ENCODE data around the gene VEPH1.

Gene VEPH1

DNA sequence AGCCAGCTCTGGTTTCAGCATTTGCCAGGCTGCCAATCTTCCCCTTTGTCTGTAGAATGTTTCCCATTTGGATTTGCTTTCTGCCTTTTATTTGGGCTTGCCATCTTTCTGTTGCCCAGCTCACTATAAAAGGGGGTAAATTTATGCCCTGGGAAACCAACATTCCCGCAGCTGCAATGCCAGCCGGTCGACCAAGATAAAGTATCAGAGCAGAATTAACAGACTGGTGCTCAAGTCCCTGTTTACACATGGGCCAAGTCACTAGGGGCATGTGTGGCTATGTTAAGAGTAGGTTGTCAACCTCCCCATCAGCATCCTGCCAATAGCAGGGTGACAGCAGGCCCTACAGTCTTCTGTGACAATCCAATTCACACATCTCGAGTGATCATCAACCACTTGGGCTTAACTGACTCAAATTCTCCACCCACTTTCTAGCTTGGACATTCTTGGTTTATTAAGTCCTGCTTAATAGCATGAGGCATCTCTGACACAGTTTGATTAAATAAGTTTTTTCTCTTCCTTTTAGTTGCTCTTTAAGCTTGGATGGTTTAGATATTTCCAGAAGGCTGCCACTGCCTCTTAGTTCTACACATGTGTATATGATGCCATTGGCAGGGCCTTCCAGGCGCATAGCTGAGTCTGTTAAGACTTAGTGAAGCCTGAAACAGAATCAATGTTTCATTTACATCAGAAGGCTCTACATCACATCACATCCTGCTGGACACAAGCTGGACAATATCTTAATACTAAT, 24.1 kb upstream of the VEPH1 start:
- FAIRE-seq (no peak), DNase-seq (ENCODE audit: insufficient read length, low spot score) (no peak)
- TF ChIP-seq SPI1 (IDR thresholded peaks at IDR 0.05; ENCODE audit: low read depth, low read length), result no peak

DNA sequence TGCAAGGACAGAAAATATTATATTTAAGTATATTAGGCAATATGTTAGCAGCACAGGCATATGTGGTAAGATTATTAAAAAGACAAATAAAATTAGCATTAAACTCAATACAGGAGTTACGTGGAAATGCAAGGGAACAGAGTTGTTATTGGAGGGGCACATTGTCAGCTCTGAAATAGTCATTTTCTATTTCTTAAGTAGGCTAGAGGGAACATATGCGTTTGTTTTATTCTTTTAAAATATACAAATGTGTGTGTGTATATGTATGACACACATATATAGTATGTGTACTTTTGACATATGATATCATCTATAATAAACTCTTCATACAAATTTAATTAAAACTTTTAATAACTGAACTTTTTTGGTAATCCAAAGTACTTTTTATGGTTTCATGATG, 22.8 kb upstream of the VEPH1 start:
- TF ChIP-seq POLR2A (IDR thresholded peaks at IDR 0.05; ENCODE audit: low read depth, low read length) (no peak), SPI1 (IDR thresholded peaks at IDR 0.05; ENCODE audit: low read depth, low read length) (no peak), TAF1 (IDR thresholded peaks at IDR 0.05; ENCODE audit: low read depth, low read length) (no peak), POU2F2 (IDR thresholded peaks at IDR 0.05; ENCODE audit: low read depth, low read length) (no peak), POLR2AphosphoS5 (IDR thresholded peaks at IDR 0.05; ENCODE audit: low read depth, low read length) (no peak)
- DNase-seq (ENCODE audit: insufficient read length, low spot score), result no peak
- no peak for FAIRE-seq

DNA sequence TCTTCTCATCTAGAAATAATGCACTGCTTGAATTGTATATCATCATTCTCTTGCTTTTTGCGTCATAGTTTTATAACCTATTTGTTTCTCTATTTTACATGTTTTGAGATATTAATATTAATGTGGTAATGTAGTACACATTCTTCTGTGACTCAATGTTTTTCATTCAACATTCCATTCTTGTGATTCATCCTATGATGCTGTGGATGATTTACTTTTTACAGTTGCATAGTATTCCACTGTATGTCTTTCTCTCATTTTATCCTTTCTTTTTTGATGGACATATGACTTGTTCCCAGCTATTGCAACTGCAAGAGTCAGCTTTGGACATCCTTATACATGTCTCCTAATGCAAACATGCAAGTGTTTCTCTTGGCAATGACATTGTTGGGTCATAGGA, 20.6 kb upstream of the VEPH1 start:
- TF ChIP-seq POLR2A (IDR thresholded peaks at IDR 0.05; ENCODE audit: low read depth, low read length) (no peak), PAX5 (IDR thresholded peaks at IDR 0.05; ENCODE audit: insufficient read depth, low read length, severe bottlenecking) (no peak), TAF1 (IDR thresholded peaks at IDR 0.05; ENCODE audit: low read depth, low read length) (no peak), POU2F2 (IDR thresholded peaks at IDR 0.05; ENCODE audit: low read depth, low read length) (no peak), SPI1 (IDR thresholded peaks at IDR 0.05; ENCODE audit: low read depth, low read length) (no peak), POLR2AphosphoS5 (IDR thresholded peaks at IDR 0.05; ENCODE audit: low read depth, low read length) (no peak)
- FAIRE-seq (no peak), DNase-seq (ENCODE audit: insufficient read length, low spot score) (no peak)

DNA sequence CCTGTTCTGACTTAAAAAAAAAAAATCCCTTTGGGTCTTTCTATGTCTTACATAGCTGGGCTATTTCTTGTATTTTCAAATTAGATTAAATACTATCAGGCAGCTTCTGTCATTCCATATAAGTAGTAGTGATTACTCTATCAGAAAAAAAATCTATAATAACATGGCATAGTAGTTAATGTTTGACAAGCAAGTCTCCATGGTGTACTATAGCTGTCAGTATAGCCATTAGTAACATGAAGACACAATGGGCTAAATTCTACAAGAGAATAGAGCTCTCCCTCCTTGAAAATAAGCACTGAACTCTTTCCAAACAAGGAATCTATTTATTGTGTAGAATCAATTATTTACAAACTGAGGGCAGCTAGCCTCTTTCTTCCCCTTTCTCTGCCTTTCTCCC, 19.4 kb upstream of the VEPH1 start:
- no peak for TF ChIP-seq POLR2A (IDR thresholded peaks at IDR 0.05; ENCODE audit: low read depth, low read length)
- no peak for TF ChIP-seq TAF1 (IDR thresholded peaks at IDR 0.05; ENCODE audit: low read depth, low read length)
- TF ChIP-seq POU2F2 (IDR thresholded peaks at IDR 0.05; ENCODE audit: low read depth, low read length), result no peak
- no peak for TF ChIP-seq POLR2AphosphoS5 (IDR thresholded peaks at IDR 0.05; ENCODE audit: low read depth, low read length)
- TF ChIP-seq PAX5 (IDR thresholded peaks at IDR 0.05; ENCODE audit: insufficient read depth, low read length, severe bottlenecking), result no peak
- no peak for TF ChIP-seq SPI1 (IDR thresholded peaks at IDR 0.05; ENCODE audit: low read depth, low read length)
- DNase-seq (ENCODE audit: insufficient read length, low spot score), result no peak
- FAIRE-seq, result no peak

DNA sequence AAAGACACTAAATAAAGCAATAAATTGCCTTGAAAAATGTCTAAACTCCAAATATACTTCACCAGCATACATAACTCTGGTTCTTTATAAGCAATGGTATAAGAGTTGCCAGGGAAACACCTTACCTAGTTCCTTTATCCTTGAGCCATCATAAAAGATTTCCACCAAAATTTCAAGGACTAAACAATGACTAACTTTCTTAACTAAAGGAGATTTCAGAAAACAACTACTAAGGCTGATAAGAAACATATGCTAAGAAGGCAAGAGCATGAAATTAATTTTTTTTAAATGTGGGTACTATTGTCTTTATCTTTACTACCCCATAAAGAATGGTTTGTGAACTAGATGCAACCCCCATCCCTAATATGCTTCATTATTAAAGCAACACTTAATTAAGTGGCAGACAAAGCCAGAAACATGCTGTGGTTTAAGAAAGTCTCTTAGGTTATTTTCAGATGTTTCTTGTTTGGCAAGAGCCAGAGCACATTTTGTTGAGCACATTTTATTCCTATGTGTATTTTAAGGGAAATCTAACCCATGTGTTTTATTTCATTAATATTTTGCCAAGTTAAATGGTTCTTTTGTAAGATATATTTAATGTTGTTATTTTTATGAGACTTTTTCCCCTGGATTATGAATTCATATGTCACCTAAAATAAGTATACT, 17.4 kb upstream of the VEPH1 start:
- TF ChIP-seq TAF1 (IDR thresholded peaks at IDR 0.05; ENCODE audit: low read depth, low read length), result no peak
- TF ChIP-seq POLR2A (IDR thresholded peaks at IDR 0.05; ENCODE audit: low read depth, low read length), result no peak
- no peak for TF ChIP-seq POLR2AphosphoS5 (IDR thresholded peaks at IDR 0.05; ENCODE audit: low read depth, low read length)
- TF ChIP-seq POU2F2 (IDR thresholded peaks at IDR 0.05; ENCODE audit: low read depth, low read length), result no peak
- TF ChIP-seq PAX5 (IDR thresholded peaks at IDR 0.05; ENCODE audit: insufficient read depth, low read length, severe bottlenecking), result no peak
- no peak for TF ChIP-seq SPI1 (IDR thresholded peaks at IDR 0.05; ENCODE audit: low read depth, low read length)
- no peak for FAIRE-seq
- DNase-seq (ENCODE audit: insufficient read length, low spot score), result no peak

DNA sequence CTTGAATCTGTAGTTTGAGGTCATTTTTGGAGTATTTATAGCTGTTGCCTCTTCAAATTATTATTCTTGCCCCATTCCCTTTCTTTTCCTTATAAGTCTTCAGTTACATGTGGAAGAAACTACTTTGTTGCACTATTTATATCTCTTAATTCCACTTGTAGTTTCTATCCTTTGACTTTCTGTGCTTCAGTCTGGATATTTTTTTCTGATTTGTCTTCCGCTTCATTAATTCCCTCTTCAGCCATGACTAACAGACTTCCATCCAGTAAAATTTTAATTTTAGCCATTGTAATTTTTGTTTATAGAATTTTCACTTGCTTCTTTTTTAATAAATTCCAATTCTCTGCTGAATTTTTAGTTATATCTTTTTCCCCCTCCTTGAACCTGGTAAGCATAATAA, 15.7 kb upstream of the VEPH1 start:
- TF ChIP-seq TAF1 (IDR thresholded peaks at IDR 0.05; ENCODE audit: low read depth, low read length) (no peak), POLR2A (IDR thresholded peaks at IDR 0.05; ENCODE audit: low read depth, low read length) (no peak), PAX5 (IDR thresholded peaks at IDR 0.05; ENCODE audit: insufficient read depth, low read length, severe bottlenecking) (no peak)
- no peak for DNase-seq (ENCODE audit: insufficient read length, low spot score)
- no peak for FAIRE-seq

DNA sequence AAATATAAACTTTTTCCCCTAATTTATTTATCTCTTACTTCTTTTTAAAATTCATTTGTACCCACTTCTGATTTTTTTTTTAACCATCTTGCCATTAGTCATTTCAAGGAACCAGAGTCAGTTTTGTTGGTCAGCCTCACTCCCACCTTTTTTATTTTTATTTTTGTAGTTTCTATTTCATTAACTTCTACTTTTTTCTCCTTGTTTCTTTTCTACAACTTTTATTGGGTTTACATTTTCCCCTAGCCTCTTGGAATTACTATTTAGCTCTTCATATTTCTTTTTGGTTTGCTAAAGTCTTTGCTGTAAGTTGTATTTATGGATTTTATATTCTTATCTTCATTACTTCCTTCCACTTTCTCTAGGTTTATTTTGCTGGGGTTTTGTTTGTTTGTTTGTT, 13.7 kb upstream of the VEPH1 start:
- TF ChIP-seq POU2F2 (IDR thresholded peaks at IDR 0.05; ENCODE audit: low read depth, low read length) (no peak), PAX5 (IDR thresholded peaks at IDR 0.05; ENCODE audit: insufficient read depth, low read length, severe bottlenecking) (no peak), POLR2AphosphoS5 (IDR thresholded peaks at IDR 0.05; ENCODE audit: low read depth, low read length) (no peak), TAF1 (IDR thresholded peaks at IDR 0.05; ENCODE audit: low read depth, low read length) (no peak), SPI1 (IDR thresholded peaks at IDR 0.05; ENCODE audit: low read depth, low read length) (no peak)
- DNase-seq (ENCODE audit: insufficient read length, low spot score) (no peak), FAIRE-seq (no peak)

DNA sequence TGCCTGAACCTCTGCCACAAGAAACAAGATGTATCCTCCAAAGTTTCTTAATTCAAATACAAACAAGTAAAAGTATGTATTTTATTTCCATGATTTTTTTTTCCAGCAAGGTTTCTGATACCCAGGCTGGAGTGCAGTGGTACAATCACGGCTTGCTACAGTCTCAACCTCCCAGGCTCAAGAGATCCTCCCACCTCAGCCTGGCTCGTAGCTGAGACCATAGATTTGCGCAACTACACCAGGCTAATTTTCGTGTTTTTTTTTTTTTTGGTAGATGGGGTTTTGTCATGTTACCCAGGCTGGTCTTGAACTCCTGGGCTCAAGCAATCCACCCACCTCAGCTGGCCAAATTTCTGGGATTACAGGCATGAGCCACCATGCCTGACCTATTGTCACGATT, 12.2 kb upstream of the VEPH1 start:
- TF ChIP-seq PAX5 (IDR thresholded peaks at IDR 0.05; ENCODE audit: insufficient read depth, low read length, severe bottlenecking), result no peak
- no peak for TF ChIP-seq POLR2A (IDR thresholded peaks at IDR 0.05; ENCODE audit: low read depth, low read length)
- no peak for TF ChIP-seq TAF1 (IDR thresholded peaks at IDR 0.05; ENCODE audit: low read depth, low read length)
- TF ChIP-seq POU2F2 (IDR thresholded peaks at IDR 0.05; ENCODE audit: low read depth, low read length), result no peak
- TF ChIP-seq POLR2AphosphoS5 (IDR thresholded peaks at IDR 0.05; ENCODE audit: low read depth, low read length), result no peak
- no peak for TF ChIP-seq SPI1 (IDR thresholded peaks at IDR 0.05; ENCODE audit: low read depth, low read length)
- FAIRE-seq (no peak), DNase-seq (ENCODE audit: insufficient read length, low spot score) (no peak)

DNA sequence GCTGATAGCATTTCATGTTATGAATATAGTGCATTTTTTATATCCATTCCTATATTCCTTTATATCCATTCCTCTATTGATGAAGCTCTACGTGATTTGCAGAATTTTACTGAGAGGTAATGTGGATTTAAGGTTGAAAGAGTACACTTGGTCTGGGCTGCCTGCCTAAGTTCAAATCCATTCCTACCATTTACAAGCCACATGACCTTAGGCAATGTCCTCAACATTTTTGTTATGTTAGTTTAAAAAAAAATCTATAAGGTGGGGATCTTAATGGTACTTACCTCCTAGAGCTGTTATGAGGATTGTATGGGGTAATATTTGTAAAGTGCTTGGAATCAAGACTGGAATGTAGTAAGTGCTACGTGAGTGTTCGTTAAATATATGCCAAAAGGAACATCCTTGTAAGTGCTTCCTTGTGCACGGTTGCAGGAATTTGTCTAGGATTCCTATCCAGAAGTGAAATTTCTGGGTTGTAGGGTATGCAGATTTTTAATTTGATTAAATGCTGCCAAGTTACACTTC, 11.2 kb upstream of the VEPH1 start:
- FAIRE-seq (no peak), DNase-seq (ENCODE audit: insufficient read length, low spot score) (no peak)
- no peak for TF ChIP-seq SPI1 (IDR thresholded peaks at IDR 0.05; ENCODE audit: low read depth, low read length)
- no peak for TF ChIP-seq POU2F2 (IDR thresholded peaks at IDR 0.05; ENCODE audit: low read depth, low read length)
- TF ChIP-seq POLR2AphosphoS5 (IDR thresholded peaks at IDR 0.05; ENCODE audit: low read depth, low read length), result no peak
- TF ChIP-seq PAX5 (IDR thresholded peaks at IDR 0.05; ENCODE audit: insufficient read depth, low read length, severe bottlenecking), result no peak
- no peak for TF ChIP-seq POLR2A (IDR thresholded peaks at IDR 0.05; ENCODE audit: low read depth, low read length)
- no peak for TF ChIP-seq TAF1 (IDR thresholded peaks at IDR 0.05; ENCODE audit: low read depth, low read length)

DNA sequence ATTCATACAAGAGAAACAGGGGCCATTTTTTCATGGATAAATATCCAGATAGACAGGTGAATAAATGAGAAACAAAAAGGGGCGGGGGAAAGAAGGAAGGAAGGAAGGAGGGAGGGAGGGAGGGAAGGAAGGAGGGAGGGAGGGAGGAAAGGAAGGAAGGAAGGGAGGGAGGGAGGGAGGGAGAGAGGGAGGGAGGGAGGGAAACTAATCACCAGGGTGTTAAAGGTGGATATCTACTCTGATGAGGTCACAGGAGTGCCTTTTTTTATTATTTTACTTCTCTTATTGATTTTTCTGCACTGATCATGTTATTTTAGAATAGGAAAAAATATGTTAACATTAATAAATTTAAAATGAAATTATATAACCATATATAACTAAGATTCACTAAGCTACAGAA, 10.4 kb upstream of the VEPH1 start:
- DNase-seq (ENCODE audit: insufficient read length, low spot score) (no peak), FAIRE-seq (no peak)
- TF ChIP-seq TAF1 (IDR thresholded peaks at IDR 0.05; ENCODE audit: low read depth, low read length), result no peak
- no peak for TF ChIP-seq PAX5 (IDR thresholded peaks at IDR 0.05; ENCODE audit: insufficient read depth, low read length, severe bottlenecking)
- TF ChIP-seq POU2F2 (IDR thresholded peaks at IDR 0.05; ENCODE audit: low read depth, low read length), result no peak
- no peak for TF ChIP-seq SPI1 (IDR thresholded peaks at IDR 0.05; ENCODE audit: low read depth, low read length)
- no peak for TF ChIP-seq POLR2A (IDR thresholded peaks at IDR 0.05; ENCODE audit: low read depth, low read length)
- no peak for TF ChIP-seq POLR2AphosphoS5 (IDR thresholded peaks at IDR 0.05; ENCODE audit: low read depth, low read length)
